ENCODE data around the gene TMA7. TPM values are rescaled to one million over a fixed set of nuclear protein-coding genes. Genes with fewer than 3 reads are reported as not detected.

Gene TMA7
- total and polyA plus RNA-seq, 2 of the 13 experiments (the other 11 are each of a cell fraction or from before 2014, with no cell fraction given) = 100 to 486 TPM

GRCh38 chr3:48446425-48447193, 6.6 kb downstream of the TMA7 start, which contains the start of gene ATRIP (continued):
- 0 out of 2 replicates have a peak, but pooled peaks have one; percentile 64 for TF ChIP-seq BRCA1 (CRISPR knock-in tag; IDR thresholded peaks at IDR 0.05)
- TF ChIP-seq AKNA (CRISPR knock-in tag; IDR thresholded peaks at IDR 0.05; ENCODE audit: borderline replicate concordance) = no peak
- TF ChIP-seq ZSCAN29 (CRISPR knock-in tag; conservative IDR thresholded peaks at IDR 0.05) = peak; percentile 43; the same call in 1 of the 2 replicates
- TF ChIP-seq ZNF747 (CRISPR knock-in tag; IDR thresholded peaks at IDR 0.05; ENCODE audit: borderline replicate concordance) = peak; percentile 86
- no peak for TF ChIP-seq NR1H2 (CRISPR knock-in tag; IDR thresholded peaks at IDR 0.05; ENCODE audit: borderline replicate concordance, low read depth)
- TF ChIP-seq ZHX1 (CRISPR knock-in tag; IDR thresholded peaks at IDR 0.05; ENCODE audit: low read depth) = peak; percentile 78; the same call in 1 of the 2 replicates
- no peak for TF ChIP-seq TRIM22 (IDR thresholded peaks at IDR 0.05)
- peak; percentile 83 for TF ChIP-seq HNRNPLL (IDR thresholded peaks at IDR 0.05; ENCODE audit: low read depth, low read length, poor library complexity, severe bottlenecking)
- peak; percentile 51; the same call in 1 of the 2 replicates for TF ChIP-seq FLYWCH1 (CRISPR knock-in tag; IDR thresholded peaks at IDR 0.05)
- peak; percentile 60 for TF ChIP-seq SRF (IDR thresholded peaks at IDR 0.05; ENCODE audit: low read depth, low read length)
- TF ChIP-seq ONECUT2 (CRISPR knock-in tag; IDR thresholded peaks at IDR 0.05) = 0 out of 2 replicates have a peak, but pooled peaks have one; percentile 12
- no peak for TF ChIP-seq ZNF296 (CRISPR knock-in tag; conservative IDR thresholded peaks at IDR 0.05)
